Measurements from ENCODE around the gene OTUD4.

OTUD4 gene

DNA sequence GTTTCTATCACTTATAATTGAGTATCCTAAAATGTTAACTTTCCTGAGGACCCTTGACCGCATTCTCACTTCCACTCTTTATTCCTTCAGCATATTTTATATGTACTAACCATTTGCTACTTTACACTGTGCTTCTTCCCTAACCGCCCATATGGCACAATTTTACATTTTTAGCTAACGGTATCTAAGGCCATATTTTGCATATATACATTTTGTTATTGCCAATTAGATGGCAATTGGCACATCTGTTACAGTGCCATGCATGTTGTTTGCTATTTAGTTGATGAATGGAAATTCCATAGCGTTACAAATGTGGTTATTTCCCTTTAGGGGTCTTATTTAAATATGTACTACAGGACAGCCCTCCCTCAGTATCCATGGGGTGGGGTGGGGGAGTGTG is 20.0 kb upstream of the OTUD4 start:
- TF ChIP-seq, protein P1, sequence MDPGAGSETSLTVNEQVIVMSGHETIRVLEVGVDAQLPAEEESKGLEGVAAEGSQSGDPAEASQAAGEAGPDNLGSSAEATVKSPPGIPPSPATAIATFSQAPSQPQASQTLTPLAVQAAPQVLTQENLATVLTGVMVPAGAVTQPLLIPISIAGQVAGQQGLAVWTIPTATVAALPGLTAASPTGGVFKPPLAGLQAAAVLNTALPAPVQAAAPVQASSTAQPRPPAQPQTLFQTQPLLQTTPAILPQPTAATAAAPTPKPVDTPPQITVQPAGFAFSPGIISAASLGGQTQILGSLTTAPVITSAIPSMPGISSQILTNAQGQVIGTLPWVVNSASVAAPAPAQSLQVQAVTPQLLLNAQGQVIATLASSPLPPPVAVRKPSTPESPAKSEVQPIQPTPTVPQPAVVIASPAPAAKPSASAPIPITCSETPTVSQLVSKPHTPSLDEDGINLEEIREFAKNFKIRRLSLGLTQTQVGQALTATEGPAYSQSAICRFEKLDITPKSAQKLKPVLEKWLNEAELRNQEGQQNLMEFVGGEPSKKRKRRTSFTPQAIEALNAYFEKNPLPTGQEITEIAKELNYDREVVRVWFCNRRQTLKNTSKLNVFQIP (CRISPR knock-in tag; IDR thresholded peaks at IDR 0.05; ENCODE audit: borderline replicate concordance, low read depth), result no peak
- TF ChIP-seq CSDC2 (CRISPR knock-in tag; IDR thresholded peaks at IDR 0.05) (no peak), ZFP30 (CRISPR knock-in tag; IDR thresholded peaks at IDR 0.05) (no peak), ZC3H10 (CRISPR knock-in tag; IDR thresholded peaks at IDR 0.05) (no peak), OSR1 (CRISPR knock-in tag; IDR thresholded peaks at IDR 0.05) (no peak), TOX (CRISPR knock-in tag; IDR thresholded peaks at IDR 0.05; ENCODE audit: borderline replicate concordance) (no peak), ARNTL (CRISPR knock-in tag; IDR thresholded peaks at IDR 0.05; ENCODE audit: borderline replicate concordance, low read depth) (no peak), ZNF565 (CRISPR knock-in tag; conservative IDR thresholded peaks at IDR 0.05; ENCODE audit: low read depth) (no peak), ISL1 (CRISPR knock-in tag; IDR thresholded peaks at IDR 0.05) (no peak), TCF4 (CRISPR knock-in tag; IDR thresholded peaks at IDR 0.05; ENCODE audit: borderline replicate concordance) (no peak), RARB (CRISPR knock-in tag; IDR thresholded peaks at IDR 0.05) (no peak), ESRRG (CRISPR knock-in tag; IDR thresholded peaks at IDR 0.05) (no peak), SNAI2 (CRISPR knock-in tag; IDR thresholded peaks at IDR 0.05) (no peak), ZNF70 (CRISPR knock-in tag; IDR thresholded peaks at IDR 0.05) (no peak), GLIS3 (CRISPR knock-in tag; IDR thresholded peaks at IDR 0.05) (no peak)
- TF ChIP-seq, protein P2, sequence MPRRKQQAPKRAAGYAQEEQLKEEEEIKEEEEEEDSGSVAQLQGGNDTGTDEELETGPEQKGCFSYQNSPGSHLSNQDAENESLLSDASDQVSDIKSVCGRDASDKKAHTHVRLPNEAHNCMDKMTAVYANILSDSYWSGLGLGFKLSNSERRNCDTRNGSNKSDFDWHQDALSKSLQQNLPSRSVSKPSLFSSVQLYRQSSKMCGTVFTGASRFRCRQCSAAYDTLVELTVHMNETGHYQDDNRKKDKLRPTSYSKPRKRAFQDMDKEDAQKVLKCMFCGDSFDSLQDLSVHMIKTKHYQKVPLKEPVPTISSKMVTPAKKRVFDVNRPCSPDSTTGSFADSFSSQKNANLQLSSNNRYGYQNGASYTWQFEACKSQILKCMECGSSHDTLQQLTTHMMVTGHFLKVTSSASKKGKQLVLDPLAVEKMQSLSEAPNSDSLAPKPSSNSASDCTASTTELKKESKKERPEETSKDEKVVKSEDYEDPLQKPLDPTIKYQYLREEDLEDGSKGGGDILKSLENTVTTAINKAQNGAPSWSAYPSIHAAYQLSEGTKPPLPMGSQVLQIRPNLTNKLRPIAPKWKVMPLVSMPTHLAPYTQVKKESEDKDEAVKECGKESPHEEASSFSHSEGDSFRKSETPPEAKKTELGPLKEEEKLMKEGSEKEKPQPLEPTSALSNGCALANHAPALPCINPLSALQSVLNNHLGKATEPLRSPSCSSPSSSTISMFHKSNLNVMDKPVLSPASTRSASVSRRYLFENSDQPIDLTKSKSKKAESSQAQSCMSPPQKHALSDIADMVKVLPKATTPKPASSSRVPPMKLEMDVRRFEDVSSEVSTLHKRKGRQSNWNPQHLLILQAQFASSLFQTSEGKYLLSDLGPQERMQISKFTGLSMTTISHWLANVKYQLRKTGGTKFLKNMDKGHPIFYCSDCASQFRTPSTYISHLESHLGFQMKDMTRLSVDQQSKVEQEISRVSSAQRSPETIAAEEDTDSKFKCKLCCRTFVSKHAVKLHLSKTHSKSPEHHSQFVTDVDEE (CRISPR knock-in tag; IDR thresholded peaks at IDR 0.05), result no peak
- TF ChIP-seq, protein P3, sequence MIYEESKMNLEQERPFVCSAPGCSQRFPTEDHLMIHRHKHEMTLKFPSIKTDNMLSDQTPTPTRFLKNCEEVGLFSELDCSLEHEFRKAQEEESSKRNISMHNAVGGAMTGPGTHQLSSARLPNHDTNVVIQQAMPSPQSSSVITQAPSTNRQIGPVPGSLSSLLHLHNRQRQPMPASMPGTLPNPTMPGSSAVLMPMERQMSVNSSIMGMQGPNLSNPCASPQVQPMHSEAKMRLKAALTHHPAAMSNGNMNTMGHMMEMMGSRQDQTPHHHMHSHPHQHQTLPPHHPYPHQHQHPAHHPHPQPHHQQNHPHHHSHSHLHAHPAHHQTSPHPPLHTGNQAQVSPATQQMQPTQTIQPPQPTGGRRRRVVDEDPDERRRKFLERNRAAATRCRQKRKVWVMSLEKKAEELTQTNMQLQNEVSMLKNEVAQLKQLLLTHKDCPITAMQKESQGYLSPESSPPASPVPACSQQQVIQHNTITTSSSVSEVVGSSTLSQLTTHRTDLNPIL (CRISPR knock-in tag; IDR thresholded peaks at IDR 0.05; ENCODE audit: low read depth), result no peak
- TF ChIP-seq, protein P4, sequence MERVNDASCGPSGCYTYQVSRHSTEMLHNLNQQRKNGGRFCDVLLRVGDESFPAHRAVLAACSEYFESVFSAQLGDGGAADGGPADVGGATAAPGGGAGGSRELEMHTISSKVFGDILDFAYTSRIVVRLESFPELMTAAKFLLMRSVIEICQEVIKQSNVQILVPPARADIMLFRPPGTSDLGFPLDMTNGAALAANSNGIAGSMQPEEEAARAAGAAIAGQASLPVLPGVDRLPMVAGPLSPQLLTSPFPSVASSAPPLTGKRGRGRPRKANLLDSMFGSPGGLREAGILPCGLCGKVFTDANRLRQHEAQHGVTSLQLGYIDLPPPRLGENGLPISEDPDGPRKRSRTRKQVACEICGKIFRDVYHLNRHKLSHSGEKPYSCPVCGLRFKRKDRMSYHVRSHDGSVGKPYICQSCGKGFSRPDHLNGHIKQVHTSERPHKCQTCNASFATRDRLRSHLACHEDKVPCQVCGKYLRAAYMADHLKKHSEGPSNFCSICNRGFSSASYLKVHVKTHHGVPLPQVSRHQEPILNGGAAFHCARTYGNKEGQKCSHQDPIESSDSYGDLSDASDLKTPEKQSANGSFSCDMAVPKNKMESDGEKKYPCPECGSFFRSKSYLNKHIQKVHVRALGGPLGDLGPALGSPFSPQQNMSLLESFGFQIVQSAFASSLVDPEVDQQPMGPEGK (CRISPR knock-in tag; IDR thresholded peaks at IDR 0.05; ENCODE audit: borderline replicate concordance), result no peak

DNA sequence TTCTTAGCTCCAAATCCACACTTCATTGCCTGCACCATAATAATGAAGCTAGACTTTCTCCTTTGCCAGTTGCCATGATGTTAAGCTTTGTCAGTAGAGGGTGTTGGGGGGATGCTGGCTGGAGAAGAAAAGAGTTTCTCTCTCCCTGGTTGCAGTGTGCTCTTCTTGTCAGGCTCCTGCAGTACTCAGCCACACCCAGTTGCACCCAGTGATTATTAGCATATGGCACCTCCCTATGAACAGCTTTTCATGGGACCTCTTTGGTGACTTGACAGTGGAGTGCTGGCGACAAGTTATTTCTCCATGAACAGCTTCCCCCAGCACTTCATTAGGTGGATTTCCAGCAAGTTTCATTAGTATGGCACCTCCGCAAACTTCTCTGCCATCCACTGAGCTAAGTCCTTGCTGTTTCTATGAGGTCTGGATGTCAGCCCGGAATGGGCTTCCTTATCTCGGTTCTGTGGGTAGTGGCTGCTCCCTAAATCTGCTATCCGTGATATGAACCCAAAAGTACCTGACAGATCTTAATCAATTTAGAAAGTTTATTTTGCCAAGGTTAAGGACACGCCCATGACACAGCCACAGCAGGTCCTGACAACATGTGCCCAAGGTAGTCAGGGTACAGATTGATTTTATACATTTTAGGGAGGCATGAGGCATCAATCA is 18.8 kb upstream of the OTUD4 start:
- TF ChIP-seq GLIS3 (CRISPR knock-in tag; IDR thresholded peaks at IDR 0.05) (no peak), ARNTL (CRISPR knock-in tag; IDR thresholded peaks at IDR 0.05; ENCODE audit: borderline replicate concordance, low read depth) (no peak), ZNF565 (CRISPR knock-in tag; conservative IDR thresholded peaks at IDR 0.05; ENCODE audit: low read depth) (no peak), ESRRG (CRISPR knock-in tag; IDR thresholded peaks at IDR 0.05) (no peak), OSR1 (CRISPR knock-in tag; IDR thresholded peaks at IDR 0.05) (no peak), RARB (CRISPR knock-in tag; IDR thresholded peaks at IDR 0.05) (no peak), ZFP3 (CRISPR knock-in tag; IDR thresholded peaks at IDR 0.05) (no peak), TOX (CRISPR knock-in tag; IDR thresholded peaks at IDR 0.05; ENCODE audit: borderline replicate concordance) (no peak), PPARA (CRISPR knock-in tag; IDR thresholded peaks at IDR 0.05; ENCODE audit: borderline replicate concordance) (no peak)
- TF ChIP-seq, protein P1 (CRISPR knock-in tag; IDR thresholded peaks at IDR 0.05; ENCODE audit: borderline replicate concordance, low read depth), result no peak
- TF ChIP-seq, protein P3 (CRISPR knock-in tag; IDR thresholded peaks at IDR 0.05; ENCODE audit: low read depth), result no peak
- TF ChIP-seq, protein P4 (CRISPR knock-in tag; IDR thresholded peaks at IDR 0.05; ENCODE audit: borderline replicate concordance), result no peak
- TF ChIP-seq, protein P2 (CRISPR knock-in tag; IDR thresholded peaks at IDR 0.05), result no peak
- ATAC-seq, result no peak

More for the DNA sequence above, 20.0 kb upstream of the OTUD4 start:
- no peak for ATAC-seq
